ENCODE results near the gene C19orf38.

The C19orf38 gene

GRCh38 chr19:10858204-10858828 is 10.1 kb downstream of the C19orf38 start:
- peak; percentile 39 for TF ChIP-seq CTCF (conservative IDR thresholded peaks at IDR 0.05)

GRCh38 chr19:10861103-10861651 is 13.0 kb downstream of the C19orf38 start:
- H3K27ac ChIP-seq, result no peak overlapping the region
- TF ChIP-seq CTCF (conservative IDR thresholded peaks at IDR 0.05), result no peak

More at GRCh38 chr19:10858204-10858828, 10.1 kb downstream of the C19orf38 start:
- H3K27ac ChIP-seq, result no peak overlapping the region

GRCh38 chr19:10862561-10863106 is 14.4 kb downstream of the C19orf38 start:
- no peak for TF ChIP-seq CTCF (conservative IDR thresholded peaks at IDR 0.05)

GRCh38 chr19:10863107-10863717 is 15.0 kb downstream of the C19orf38 start:
- H3K27ac ChIP-seq, result peak overlapping the region; percentile 44; the same call in 1 of the 2 replicates
- TF ChIP-seq CTCF (conservative IDR thresholded peaks at IDR 0.05), result no peak

More at GRCh38 chr19:10862561-10863106, 14.4 kb downstream of the C19orf38 start:
- H3K27ac ChIP-seq, result peak overlapping the region; percentile 44; the same call in 1 of the 2 replicates

- TF ChIP-seq CTCF (conservative IDR thresholded peaks at IDR 0.05), result peak; percentile 87
- no peak overlapping the region for H3K27ac ChIP-seq
These were observed 16.3 kb downstream of the C19orf38 start for GRCh38 chr19:10864538-10864899.

- TF ChIP-seq CTCF (conservative IDR thresholded peaks at IDR 0.05), result no peak
- no peak overlapping the region for H3K27ac ChIP-seq
These were observed 18.3 kb downstream of the C19orf38 start for GRCh38 chr19:10866495-10866894.

GRCh38 chr19:10868872-10869547 is 20.8 kb downstream of the C19orf38 start:
- TF ChIP-seq CTCF (conservative IDR thresholded peaks at IDR 0.05), result no peak
- no peak overlapping the region for H3K27ac ChIP-seq

GRCh38 chr19:10869872-10870311 is 21.7 kb downstream of the C19orf38 start:
- H3K27ac ChIP-seq, result peak overlapping the region; percentile 68
